HG02870 (cell line): Measurements from ENCODE around the gene FRRS1L.
"Not testable (repeated sequence)": the region's sequence is repeated elsewhere in the genome, so short reads cannot be mapped to it uniquely, and the experiment has no call there.

Source experiments
- ATAC-seq: cut with Tn5 transposase; IDR thresholded peaks from one replicate; pipeline ENCODE4 v1.9.1; 2021; ENCODE audit warnings: mild to moderate bottlenecking, moderate library complexity; ENCODE audit not compliant: unreplicated experiment

FRRS1L gene

GRCh38 chr9:109133533-109133932 lies 33.5 kb downstream of the FRRS1L start:
- no peak for ATAC-seq

DNA sequence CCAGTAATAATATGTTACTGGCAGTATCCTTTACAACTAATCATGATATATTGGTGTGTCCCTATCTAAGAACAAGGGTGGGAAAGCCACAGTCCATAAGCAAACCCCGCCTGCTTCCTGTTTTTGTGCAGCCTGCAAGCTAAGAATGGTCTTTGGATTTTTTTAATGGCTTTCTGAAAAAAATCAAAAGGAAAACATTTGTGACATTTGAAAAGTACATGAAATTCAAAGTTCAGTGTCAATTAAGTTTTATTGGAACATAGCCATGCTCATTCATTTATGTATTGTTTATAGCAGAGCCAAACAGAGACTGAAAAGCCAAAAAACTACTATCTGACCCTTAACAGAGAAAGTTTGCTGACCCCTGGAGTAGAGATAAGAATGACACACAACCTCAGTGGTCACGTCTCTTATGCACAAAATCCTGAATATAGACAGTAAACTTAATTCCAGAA lies 34.5 kb downstream of the FRRS1L start:
- ATAC-seq: no peak

- ATAC-seq: no peak
Measured at GRCh38 chr9:109129470-109130197, 37.4 kb downstream of the FRRS1L start.

DNA sequence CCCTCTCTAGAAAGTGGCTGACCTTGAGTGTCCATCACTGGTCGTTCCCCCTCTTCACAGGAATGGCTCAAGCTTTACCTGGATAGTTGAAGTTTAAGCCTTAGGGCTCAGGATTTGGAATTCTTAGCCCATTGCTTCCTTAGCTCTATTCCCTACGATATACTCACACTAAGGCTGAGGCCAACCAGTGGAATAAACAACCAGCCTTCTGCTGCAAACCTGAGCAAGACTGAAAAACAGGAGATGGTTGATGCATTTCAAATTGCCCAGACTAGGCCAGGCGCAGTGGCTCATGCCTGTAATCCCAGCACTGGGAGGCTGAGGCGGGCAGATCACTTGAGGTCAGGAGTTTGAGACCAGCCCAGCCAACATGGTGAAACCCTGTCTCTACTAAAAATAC lies 40.4 kb downstream of the FRRS1L start:
- not testable (repeated sequence) for ATAC-seq

- no peak for ATAC-seq
Measured at GRCh38 chr9:109124121-109124520, 42.9 kb downstream of the FRRS1L start.

DNA sequence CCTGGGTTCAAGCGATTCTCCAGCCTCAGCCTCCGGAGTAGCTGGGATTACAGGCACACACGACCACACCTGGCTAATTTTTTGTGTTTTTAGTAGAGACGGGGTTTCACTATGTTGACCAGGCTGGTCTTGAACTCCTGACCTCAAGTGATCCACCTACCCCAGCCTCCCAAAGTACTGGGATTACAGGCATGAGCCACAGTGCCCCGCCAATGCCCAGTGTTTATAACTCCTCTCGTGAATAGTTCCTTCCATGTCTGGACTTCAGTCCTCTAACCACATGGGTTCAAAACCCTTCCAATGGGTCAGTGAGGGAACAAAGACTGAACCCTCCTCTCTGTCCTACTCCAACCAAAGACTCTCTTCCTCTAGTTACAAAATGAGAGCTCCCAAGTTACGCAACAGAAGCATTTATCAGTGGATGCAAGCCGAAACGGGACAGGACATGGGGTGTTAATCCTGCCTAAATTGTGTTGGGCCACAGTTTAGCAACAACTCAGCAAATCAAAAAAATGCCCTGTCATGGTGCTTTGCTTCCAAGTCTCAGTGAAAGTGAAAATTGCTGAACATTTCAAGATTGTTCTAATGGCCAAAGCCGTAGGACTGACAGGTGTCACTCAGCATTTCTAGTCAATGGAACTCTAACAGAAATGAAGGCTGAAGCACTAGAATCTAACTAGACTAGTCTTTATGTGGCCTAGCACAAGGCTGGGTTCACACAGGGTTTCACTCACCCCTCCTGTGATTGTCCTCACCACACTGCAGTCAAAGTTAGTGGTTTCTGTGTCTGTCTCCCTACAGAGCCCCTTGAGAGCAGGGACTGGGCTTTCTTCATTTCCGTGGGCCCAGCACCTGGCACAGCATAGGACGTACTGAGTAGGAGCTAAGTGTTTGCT lies 44.1 kb downstream of the FRRS1L start:
- no peak for ATAC-seq

- ATAC-seq: no peak
Measured at GRCh38 chr9:109121232-109121796, 45.7 kb downstream of the FRRS1L start.

GRCh38 chr9:109120204-109120789 lies 46.8 kb downstream of the FRRS1L start:
- ATAC-seq: no peak

- ATAC-seq: peak; percentile 89
Measured at GRCh38 chr9:109119439-109120203, 47.4 kb downstream of the FRRS1L start, which contains the start of gene TMEM245. Gene TMEM245, minus strand, starts transcription at chr9:109119947. Its CDS starts 34 bp downstream, at chr9:109119913.

DNA sequence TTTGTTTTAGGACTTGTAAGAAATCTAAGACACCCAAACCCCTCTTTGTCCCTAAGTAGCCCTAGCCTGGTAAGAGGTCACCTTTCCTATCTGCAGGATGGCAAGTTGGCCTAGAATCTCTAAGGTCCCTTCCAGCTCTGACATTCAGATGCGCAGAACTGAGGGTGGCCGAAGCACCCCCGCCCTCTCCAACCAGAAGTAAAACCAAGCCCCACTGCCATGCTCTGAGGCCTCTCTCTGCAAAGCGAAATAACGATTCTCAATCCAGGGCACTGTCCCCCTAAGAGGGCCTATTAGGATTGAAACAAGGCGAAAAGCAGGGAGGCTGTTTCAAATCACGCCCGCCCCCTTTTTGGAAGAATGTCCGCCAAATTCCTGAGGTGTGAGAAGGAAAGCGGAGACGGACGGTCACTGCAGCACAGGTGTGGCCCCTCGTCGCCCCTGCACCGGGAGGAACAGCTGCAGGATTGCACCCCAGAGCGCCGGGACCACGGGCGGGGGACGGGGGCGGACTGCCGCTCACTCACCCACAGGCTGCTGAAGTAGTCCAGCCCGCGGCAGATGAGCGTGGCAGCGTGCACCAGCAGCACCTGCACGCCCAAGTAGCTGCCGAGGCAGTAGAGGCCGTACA lies 48.1 kb downstream of the FRRS1L start:
- no peak for ATAC-seq

- no peak for ATAC-seq
Measured at GRCh38 chr9:109117856-109118807, 48.9 kb downstream of the FRRS1L start.

GRCh38 chr9:109115931-109116526 lies 51.0 kb downstream of the FRRS1L start:
- no peak for ATAC-seq

GRCh38 chr9:109114670-109115069 lies 52.4 kb downstream of the FRRS1L start:
- ATAC-seq: no peak

DNA sequence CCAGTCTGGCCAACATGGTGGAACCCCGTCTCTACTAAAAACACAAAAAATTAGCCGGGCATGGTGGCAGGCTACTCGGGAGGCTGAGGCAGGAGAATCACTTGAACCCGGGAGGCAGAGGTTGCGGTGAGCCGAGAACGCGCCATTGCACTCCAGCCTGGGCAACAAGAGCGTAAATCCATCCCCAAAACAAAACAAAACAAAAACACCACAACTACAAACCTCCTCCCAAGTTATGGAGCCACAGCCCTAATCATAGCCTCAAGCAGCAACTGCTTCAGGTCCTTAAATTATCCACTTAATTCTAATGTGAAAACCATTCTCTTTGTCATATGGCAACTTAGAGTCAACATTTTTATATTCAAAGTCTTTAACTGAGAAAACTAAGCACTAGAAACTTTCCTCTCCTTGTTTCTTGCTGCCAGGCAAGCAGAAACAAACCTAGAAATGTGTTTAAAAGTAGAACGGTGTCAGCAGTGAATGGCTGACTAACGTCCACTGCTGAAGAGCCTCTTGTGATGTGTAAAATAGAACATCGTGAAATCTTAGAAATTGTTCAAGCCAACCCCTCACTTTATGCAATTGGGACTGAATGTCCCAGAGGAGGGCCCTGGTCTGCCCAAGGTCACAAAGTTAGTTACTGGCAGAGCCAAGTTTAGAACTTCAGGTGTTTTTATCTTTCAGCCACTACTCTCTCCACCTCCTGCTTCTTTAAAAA lies 53.0 kb downstream of the FRRS1L start:
- no peak for ATAC-seq

DNA sequence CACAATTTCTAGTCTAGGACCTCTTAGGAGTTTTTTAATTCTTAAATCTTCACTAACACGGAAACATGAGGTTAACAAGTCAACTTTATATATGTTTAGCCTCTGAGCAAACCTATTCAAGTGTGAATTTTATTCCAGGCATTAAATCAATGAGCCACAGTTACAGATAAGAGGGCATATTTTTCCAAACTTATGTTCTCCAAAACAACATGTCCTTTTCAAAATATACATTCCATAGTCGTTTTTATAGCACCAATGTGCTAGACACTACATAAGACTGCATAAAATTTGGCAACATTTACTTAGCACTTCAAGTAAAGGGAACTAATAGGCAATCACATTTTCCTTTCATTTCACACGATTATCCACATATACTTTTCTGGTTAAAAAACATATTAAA lies 53.8 kb downstream of the FRRS1L start:
- ATAC-seq: no peak

- peak; percentile 83 for ATAC-seq
Measured at GRCh38 chr9:109110329-109111021, 56.6 kb downstream of the FRRS1L start.

DNA sequence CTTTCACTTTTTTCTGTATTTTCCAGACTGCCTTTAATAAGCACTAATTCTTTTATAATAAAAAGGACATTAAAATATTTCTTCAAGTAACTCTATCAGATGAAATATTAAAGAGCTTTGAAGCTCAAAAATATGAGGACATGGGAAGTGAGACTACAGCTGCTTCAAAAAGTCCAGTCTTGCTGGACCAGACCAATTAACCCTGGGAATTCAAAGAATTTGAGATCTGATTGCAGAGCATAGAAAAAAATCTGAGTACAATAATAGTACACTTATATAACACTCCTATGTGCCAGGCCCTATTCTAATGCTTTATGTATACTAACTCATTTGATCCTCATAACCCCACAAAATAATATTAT lies 57.1 kb downstream of the FRRS1L start:
- ATAC-seq: no peak
